Loucy (cell line): Measurements from ENCODE around the gene SUMF2.

ENCODE experiments used
- CTCF ChIP-seq: fragments of 200-600 bp; sonication (generic); conservative IDR thresholded peaks from 2 replicates; pipeline ENCODE4 v1.5.1; 2014; ENCODE audit warnings: mild to moderate bottlenecking, antibody characterized with exemption, low read length
- EZH2phosphoT487 ChIP-seq: fragments of 200-600 bp; IDR thresholded peaks from 2 replicates; pipeline ENCODE4 v1.6.1; 2018; ENCODE audit warnings: antibody characterized with exemption, mild to moderate bottlenecking, moderate library complexity, borderline replicate concordance

- TF ChIP-seq CTCF = no peak
- no peak for TF ChIP-seq EZH2phosphoT487
These were observed 46.5 kb downstream of the SUMF2 start for GRCh38 chr7:56110611-56111010.
